ENCODE measurements around the gene EXOSC10.

GRCh38 chr1:11053758-11054137 is 45.9 kb downstream of the EXOSC10 start:
- TF ChIP-seq CTCF (IDR thresholded peaks at IDR 0.05) (no peak), POLR2A (IDR thresholded peaks at IDR 0.05) (no peak)

Measured in body of pancreas (tissue), 4 donors.